HG03342 (cell line): Measurements from ENCODE around the gene FOXF1.

Experiments used
- ATAC-seq: cut with Tn5 transposase; IDR thresholded peaks from one replicate; pipeline ENCODE4 v1.9.1; 2021; ENCODE audit warnings: mild to moderate bottlenecking, moderate library complexity; ENCODE audit not compliant: unreplicated experiment

Gene FOXF1

GRCh38 chr16:86515777-86516622 is 5.7 kb downstream of the FOXF1 start:
- ATAC-seq = no peak

DNA sequence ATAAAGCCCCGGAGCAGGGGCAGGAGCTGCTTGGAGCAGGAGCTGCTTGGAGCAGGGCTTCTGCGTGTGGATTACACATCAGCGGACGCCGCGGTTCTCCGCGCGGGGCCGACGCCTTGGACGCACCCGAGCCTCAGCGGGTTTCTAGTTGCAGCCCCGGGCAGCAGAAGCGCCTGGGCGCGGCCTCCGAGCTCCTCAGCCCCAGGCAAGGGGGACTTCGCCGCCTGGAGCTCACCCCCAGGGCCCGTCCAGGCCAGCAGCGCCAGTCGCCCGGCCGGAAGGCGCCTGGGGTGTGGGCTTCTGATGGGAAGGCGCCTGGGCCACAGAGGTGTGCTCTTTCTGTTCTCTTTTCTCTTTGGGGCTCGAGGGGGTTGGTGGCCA is 6.3 kb downstream of the FOXF1 start:
- no peak for ATAC-seq

- no peak for ATAC-seq
These were observed 6.7 kb downstream of the FOXF1 start for GRCh38 chr16:86517033-86517432.

GRCh38 chr16:86517652-86518258 is 7.4 kb downstream of the FOXF1 start:
- no peak for ATAC-seq

- ATAC-seq = no peak
These were observed 8.8 kb downstream of the FOXF1 start for GRCh38 chr16:86519007-86519648.

DNA sequence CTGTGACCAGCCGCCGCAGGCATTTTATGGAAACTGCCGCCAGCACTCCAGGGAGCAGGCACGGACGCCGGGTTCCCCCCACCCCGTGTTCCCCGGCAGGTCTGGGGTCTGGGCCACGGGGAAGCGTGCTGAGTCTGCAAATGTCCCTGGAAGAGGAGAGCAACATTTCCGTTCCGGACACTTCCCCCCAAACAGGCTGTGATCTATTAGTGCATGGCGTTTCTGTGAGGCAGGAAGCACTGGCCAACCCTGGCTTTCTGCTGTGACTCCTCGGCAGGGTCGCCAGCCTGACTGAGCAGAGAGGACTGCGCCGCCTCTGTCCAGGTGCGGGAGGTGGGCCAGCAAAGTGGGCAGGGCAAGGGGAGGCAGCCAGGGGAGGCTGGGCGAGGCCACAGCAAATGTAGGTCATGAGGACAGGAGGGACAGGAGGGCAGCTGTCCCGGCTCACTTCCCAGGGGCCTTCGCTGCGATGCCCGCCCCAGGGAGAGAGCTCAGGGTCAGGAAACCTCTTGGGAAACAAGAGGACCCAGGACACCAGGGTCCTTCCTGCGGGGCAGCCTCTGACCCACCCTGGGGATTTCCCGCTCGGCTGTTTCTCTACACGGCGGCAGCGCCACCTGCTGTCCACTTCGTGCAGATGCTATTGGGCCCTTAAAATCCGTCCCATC is 9.5 kb downstream of the FOXF1 start:
- no peak for ATAC-seq

DNA sequence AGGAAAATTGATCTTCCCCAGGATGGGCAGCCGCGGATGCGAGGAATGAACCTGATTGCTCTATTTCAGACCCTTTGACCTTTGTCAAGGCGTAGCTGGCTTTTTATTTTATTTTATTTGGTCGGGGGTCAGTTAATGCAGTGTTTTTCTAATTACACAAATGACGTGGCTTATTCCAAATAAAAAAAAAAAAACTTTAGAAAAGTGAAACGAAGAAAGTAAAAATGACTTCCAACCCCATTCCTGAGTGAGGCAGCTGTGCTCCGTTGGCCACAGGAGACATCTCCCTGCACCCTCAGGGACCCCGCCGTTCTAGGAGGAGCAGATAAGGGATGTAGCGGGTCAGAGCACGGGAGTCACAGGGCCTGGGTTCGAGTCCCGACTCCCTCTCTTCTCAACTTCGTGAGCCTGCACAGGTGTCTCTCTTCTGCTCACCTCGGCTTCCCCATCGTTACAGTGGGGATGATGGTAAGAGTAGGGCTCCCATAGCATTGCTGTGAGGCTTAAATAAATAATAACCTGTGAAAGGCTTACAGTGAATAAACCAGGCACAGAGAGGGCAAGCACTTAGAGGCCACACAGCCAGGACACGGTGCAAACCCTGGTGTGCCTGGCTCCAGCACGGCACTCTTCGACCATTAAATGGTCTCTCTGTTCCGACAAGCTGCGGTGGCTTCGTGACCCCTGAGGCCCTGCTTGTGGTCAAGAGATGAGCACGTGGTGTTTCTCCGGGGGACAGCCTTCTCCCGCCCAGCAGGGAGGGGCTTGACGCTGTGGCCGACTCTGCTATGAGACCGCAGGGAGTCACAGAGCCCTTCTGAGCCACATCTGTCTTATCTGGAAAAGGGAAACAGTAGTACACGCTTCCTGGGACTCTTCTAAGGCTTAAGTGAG is 10.2 kb downstream of the FOXF1 start:
- ATAC-seq = no peak

DNA sequence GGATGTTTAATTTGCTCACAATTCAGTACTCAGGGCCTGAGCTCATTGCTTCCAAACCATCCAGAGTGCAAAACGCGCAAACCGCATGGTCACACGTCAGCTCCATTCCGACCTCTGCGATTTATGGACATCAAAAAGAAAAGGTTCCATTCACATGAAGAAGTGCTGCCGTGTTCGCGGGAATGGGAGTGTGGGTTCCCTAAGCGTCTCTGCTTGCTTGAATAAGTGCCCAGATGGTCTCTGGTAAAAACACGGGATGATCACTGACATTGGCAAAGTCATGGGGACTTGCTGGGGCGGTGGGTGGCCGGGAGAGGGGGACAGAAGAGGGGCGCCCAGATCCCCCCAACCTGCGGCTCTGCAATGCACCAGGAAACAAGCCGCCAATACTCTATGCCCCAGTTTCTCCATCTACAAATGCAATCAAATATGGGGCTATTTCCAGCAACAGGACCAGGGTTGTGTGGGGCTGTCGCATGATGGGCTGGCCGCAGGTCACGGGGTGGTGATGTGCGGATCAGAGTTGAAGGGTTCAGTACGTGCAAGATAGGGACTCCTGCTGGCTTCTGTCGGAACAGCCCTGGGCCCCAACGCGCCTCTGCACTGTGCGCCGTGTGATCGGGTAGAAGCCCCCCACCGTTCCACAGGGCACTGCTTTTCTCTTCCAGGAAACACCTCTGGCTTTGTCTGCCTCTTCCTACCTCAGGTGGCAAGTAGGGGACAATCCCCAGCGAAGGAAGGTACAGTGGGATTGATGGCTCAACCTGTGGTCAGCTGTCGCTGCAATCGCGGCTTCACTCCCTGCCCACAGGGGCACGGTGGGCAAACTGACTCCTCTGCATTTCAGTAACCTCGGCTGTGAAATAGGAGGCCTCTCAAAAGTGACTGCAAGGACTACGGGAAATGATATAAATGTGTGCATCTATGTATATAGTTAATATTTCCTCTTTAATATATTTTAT is 11.2 kb downstream of the FOXF1 start:
- ATAC-seq = no peak

- ATAC-seq = no peak
These were observed 12.3 kb downstream of the FOXF1 start for GRCh38 chr16:86522634-86523033.

- ATAC-seq = no peak
These were observed 12.9 kb downstream of the FOXF1 start for GRCh38 chr16:86523166-86523740.

DNA sequence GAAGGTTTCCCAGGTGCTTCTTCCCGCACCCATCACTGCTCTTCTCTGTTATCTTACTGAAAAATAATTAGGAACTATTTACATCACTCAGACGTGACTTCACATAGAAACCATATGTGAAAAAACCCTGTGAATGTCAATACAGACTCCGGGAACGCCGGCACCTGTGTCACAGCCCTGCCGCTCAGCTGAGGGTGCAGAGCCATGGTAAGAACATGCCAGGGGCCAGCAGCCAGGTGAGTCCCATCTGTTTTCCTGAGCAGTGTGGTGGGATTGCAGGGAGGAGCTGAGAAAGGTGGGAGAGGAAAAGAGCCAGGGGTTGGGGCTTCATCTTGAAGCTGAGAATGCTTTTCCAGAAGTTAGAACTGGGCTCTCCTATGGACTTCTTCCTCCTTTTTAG is 13.7 kb downstream of the FOXF1 start:
- no peak for ATAC-seq

DNA sequence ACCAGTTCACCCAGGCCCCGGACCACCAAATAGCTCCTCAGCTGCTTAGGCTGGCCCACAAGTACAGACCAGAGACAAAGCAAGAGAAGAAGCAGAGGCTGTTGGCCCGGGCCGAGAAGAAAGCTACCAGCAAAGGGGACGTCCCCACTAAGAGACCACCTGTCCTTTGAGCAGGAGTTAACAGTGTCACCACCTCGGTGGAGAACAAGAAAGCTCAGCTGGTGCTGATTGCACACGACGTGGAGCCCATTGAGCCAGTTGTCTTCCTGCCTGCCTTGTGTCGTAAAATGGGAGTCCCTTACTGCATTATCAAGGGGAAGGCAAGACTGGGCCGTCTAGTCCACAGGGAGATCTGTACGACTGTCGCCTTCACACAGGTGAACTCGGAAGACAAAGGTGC is 15.4 kb downstream of the FOXF1 start:
- no peak for ATAC-seq

- no peak for ATAC-seq
These were observed 17.0 kb downstream of the FOXF1 start for GRCh38 chr16:86527366-86527765.

DNA sequence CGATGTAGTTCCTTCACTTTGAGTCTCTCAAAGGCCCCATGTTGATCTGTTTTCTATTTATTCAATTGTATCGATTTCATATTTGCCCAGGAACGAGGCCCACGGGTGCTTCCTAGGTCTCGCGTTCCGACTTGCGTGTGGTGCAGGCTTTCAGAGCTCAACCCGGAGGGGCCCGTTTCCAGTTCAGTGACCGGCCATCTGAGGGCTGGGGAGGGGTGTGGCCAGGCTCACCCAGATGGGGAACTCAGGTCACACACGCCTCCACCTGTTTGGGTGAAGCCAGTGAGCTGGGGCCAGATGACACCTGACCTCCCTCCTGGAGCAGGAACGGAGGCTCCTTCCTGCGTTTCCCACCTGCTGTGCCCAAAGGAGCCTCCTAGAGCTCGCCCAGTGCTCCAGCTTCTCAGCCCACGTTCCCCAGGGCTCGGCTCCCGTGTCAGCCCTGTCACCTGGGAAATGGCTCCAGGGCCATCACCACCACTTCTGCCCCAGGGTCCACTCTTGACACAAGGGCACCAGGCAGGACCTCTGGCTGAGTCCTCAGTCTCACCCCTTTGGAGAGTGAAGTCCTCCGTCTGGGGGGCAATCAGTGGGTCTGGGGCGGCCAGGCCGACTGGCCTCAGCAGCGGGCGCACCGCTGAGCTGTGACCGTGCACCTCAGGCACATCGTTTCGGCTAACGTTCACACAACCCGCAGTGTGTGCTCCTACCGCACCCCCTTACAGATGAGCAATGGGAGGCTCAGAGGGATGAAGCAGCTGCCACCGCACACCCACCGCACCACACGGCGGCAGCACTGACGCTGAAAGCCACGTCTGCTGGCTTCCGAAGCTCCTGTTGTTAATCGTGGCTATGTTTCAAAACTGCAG is 18.0 kb downstream of the FOXF1 start:
- ATAC-seq = no peak

DNA sequence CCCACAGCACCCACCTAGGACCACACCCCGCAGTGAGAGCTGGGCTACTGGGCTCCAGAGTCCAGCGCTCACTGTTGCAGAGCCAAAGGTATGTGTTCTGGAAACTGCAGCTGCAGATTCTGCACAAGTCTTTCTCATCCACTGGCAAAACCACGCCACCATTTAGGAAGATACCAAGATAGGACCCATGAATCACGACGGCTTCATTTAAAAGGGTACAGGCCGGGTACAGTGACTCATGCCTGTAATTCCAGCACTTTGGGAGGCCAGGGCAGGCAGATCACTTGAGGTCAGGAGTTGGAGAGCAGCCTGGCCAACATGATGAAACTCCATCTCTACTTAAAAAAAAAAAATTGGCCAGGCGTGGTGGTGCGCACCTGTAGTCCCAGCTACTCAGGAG is 18.8 kb downstream of the FOXF1 start:
- no peak for ATAC-seq

GRCh38 chr16:86530251-86531190 is 20.2 kb downstream of the FOXF1 start:
- ATAC-seq = no peak

DNA sequence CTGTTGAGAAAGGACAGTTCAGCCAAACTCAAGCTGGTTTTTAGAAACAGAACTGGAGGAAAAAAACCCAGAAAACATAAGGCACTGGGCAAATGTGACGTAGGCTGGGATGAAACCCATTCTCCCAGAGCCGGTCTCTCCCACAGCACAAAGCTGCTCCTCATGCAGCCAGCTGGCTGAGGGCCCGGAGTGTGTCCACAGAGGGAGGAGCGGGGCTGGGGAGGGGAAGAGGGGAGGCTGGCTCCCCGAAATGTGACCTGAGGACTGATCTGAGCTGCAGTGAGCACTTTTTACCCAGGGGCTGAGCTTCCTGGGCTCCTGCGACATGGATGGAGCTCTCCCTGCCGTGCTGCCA is 20.8 kb downstream of the FOXF1 start:
- ATAC-seq = no peak
